HG02759 (cell line): ENCODE measurements around the gene CRIP1.
A peak's percentile ranks its signal among the peaks of the same experiment; 100 is the strongest.

Experiments used
- ATAC-seq: cut with Tn5 transposase; IDR thresholded peaks from one replicate; pipeline ENCODE4 v1.9.1; 2021; ENCODE audit warnings: mild to moderate bottlenecking, moderate library complexity; ENCODE audit not compliant: unreplicated experiment

CRIP1 gene

DNA sequence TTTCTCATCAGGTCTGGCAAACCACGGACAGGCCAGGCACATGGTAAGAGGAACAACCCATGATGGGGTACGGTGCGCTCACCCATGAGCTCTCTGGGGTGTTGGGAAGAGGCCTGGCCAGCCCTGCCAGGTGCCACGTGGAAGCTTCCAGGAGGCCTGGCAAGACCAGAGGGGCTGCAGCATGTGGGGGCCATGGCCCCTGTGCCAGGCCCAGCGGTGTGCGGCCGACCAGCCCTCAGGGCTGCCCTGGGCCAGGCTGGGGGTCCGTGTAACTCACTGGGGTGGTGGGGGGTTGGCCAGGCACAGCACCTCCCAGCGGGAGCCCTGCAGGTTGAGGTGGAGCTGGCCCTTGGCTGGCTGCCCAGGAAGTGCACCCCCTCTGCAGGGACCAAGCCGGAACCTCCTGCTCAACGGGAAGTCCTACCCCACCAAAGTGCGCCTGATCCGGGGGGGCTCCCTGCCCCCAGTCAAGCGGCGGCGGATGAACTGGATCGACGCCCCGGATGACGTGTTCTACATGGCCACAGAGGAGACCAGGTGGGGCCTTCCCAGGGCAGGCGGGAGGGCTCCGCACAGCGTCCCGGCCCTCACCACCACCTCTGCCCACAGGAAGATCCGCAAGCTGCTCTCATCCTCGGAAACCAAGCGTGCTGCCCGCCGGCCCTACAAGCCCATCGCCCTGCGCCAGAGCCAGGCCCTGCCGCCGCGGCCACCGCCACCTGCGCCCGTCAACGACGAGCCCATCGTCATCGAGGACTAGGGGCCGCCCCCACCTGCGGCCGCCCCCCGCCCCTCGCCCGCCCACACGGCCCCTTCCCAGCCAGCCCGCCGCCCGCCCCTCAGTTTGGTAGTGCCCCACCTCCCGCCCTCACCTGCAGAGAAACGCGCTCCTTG is 17.0 kb upstream of the CRIP1 start:
- ATAC-seq: no peak

- no peak for ATAC-seq
These were observed 16.1 kb upstream of the CRIP1 start for GRCh38 chr14:105470350-105471296.

DNA sequence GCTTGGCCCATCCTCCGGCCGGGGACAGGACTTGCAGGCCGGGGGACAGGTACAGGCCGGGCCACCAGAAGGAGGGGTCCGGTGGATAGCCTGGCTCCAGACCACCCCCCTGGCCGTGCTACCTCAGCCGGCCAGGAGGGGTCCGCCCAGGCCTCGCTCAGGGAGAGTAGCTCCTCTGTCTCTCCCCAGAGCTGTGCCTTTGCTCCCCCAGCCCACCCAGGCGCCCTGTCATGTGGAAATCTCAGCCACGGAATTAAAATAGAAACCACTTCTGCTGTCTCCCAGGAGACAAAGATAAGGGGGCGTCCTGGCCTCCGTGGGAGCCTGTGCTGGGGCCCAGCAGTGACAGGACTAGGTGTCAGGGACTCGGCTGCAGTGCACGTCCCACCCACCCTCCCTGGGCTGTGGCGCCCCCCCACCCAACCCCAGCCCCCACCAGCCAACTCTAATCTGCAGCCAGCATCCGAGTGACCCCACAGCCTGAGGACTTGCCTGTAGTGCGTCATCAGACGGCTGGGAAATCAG is 15.3 kb upstream of the CRIP1 start:
- ATAC-seq: no peak

- ATAC-seq: no peak
These were observed 14.7 kb upstream of the CRIP1 start for GRCh38 chr14:105471823-105472485.

DNA sequence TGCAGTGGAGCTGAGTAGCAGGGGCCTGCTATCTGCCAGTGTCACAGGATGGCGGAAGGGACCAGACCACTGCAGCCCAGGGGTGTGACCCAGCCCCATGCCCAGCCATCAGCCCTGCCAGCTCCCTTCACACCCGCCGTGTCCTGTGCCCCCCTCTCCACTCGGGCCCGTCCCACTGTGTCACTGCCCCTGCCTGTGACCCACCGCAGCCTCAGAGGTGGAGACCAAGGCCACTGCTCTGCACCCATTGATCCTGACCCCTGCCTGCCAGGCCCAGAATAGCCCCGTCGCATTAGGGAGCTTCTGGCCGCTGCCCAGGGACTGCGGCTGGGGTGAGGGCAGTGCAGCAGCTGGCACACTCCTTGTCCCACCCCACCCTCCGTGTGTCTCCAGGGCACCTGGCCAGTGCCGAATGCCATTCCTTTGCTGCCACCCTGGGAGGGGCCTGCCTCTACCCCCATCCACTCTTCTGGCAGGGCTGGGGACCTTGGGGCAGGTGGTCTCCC is 14.1 kb upstream of the CRIP1 start:
- ATAC-seq: no peak

DNA sequence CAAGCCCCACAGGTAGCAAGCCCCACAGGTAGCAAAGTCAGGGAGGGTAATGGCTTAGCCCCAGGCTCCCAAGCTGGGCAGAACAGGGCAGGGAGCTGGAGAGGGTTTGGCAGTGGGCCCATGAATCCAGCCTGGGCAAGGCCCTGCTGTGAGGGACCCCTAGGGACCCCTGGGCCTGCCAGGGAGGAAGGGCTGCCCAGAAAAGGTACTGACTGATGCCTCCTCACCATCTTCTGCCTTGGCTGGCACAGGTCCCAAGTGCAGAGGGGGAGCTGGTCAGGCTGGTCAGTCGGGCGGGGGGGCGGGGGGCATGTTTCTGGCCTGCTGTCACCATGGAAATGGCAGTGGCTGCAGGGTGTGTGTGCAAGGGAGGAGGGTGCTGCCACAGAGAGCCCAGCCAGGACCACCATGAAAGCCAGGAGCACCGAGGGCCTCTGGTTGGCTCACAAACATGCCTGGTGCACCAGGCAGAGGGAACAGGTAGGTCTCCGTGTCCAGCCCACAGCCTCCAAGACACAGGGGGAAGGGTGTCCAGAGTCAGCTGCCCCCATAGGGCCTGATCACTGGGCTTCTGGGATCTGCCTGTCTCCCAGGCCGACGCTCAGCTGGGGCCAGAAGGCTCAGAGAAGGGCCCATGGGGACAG is 13.5 kb upstream of the CRIP1 start:
- ATAC-seq: no peak

DNA sequence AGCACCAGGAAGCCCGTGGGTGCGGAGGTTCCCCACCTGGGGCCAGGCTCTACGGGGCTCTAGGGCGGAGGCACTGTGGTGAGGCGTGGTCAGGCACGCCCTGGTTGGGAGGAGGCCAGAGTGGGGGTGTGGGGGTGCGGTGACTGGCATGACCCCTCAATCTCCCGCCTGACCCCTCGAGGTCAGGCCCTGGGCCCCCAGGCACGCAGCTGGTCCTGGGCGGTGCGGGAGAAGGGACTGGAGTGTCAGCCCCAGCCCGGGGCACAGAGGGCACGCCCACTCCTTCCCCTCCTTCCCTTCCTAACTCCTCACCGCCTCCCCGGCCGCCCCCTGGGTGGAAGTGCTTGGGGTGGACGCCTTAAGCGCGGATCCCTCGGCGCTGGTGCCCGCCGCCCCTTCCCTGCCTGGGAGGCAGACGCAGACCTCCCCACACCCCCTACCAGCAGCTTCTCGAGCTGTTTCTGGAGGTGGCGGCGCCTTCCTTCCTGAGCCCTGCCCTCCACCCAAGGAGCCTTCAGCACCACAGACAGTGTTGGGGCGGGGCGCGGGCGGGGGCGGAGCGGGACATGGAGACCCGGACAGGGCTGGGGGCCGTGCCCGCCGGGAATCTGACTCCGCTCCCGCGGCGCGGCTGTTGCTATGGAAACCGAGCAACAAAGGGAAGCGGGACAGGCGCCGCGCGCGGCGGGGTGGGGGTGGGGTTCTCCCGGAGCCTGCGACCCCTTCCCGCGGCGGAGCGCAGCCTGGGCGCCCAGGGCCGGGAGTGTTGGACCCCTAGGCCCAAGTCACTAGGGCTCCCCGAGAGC is 12.8 kb upstream of the CRIP1 start:
- ATAC-seq: no peak

- ATAC-seq: peak; percentile 40
These were observed 12.0 kb upstream of the CRIP1 start, which contains the start of gene CRIP2 for GRCh38 chr14:105474483-105475268. TSS of gene CRIP2 (plus strand) at chr14:105474821. CDS start at chr14:105474863, 42 bp downstream.

- ATAC-seq: no peak
These were observed 11.2 kb upstream of the CRIP1 start for GRCh38 chr14:105475269-105476096.

DNA sequence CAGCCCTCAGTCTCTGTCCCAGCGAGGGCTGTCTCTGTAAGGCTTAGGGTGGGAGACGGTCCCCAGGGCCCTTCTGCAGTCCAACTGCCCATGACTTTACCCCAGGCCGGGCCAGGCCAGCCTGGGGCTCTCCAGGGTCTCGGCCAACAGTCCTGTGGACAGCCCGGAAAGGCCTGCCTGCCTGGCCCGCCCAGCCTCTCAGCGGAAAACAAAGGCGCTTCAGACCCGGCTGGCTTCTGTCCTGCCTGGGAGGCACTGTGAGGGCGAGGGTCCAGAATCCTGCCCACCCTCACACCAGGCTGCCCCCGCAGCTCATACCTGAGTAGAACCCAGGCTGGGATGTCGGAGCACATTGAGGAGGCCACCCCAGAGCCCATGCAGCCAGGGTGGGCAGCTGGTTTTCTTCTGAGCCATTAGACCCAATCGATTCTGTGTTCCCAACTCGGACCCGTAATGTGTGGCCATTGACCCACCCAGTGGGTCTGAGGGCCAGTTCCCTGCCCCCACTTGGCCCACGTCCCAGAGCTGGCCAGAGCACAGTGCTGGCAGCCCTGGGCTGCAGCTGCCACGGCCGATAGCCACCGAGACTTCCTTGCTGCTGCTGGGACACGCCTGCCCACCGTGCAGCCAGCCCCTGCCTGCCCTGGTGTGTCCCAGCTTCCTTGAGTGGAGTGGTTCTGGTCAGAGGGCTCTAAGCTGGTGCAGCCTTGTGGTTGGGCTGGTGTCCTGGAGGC is 10.4 kb upstream of the CRIP1 start:
- no peak for ATAC-seq

- no peak for ATAC-seq
These were observed 9.6 kb upstream of the CRIP1 start for GRCh38 chr14:105476831-105477659.

DNA sequence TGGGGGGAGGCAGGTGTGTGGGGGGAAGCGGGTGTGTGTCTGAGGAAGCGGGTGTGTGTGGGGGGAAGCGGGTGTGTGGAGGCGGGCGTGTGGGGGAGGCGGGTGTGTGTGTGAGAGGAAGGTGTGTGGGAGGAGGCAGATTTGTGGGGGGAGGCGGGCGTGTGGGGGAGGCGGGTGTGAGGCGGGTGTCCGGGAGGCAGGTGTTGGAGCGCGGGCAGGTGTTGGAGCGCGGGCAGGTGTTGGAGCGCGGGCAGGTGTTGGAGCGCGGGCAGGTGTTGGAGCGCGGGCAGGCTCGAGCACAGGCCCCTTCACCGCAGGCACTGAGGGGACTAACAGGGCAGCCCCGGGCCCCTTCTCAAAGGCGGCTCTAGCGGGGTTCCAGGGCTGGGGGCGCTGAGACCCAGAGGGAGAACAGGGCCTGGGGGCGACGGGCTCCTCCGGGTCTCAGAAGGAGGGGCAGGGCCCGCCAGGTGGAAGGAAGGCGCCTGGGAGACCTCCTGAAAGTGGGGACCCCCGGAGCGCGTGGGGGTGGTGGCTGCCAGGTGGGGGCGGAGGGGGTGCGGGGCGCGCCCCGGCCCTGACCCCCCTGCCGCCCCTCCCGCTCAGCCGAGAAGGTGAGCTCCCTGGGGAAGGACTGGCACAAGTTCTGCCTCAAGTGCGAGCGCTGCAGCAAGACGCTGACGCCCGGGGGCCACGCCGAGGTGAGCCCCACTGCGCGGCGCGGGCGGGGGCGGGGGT is 8.9 kb upstream of the CRIP1 start:
- no peak for ATAC-seq

- ATAC-seq: no peak
These were observed 8.1 kb upstream of the CRIP1 start for GRCh38 chr14:105478398-105479251.

- ATAC-seq: no peak
These were observed 7.1 kb upstream of the CRIP1 start for GRCh38 chr14:105479431-105480158.
